HG03558 (cell line): ENCODE measurements around the gene PLXNB2.
"Not testable (repeated sequence)": the region's sequence is repeated elsewhere in the genome, so short reads cannot be mapped to it uniquely, and the experiment has no call there.

Experiments
- ATAC-seq: cut with Tn5 transposase; IDR thresholded peaks from one replicate; pipeline ENCODE4 v1.9.1; 2021; ENCODE audit warnings: moderate number of reproducible peaks; ENCODE audit not compliant: unreplicated experiment; ENCODE audit errors: extremely low read depth

The PLXNB2 gene

DNA sequence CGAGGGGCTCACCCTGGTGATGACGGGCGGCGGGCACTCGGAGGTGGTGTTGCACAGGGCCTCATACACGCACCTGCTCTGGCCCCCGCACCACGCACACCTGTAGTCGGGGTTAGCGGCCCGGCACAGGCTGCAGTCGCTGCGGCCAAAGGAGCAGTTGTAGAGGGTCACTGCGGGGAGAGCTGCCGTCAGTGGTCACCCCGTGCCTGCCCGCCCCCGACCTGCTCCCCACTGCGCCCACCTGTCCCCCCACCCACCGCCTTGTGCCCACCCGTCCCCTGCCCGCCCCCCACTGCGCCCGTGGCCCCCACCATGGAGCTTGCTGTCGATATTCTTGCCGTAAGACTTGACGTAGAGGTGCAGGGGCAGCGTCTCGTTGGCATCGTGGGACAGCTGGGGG is 23.6 kb downstream of the PLXNB2 start:
- no peak for ATAC-seq

DNA sequence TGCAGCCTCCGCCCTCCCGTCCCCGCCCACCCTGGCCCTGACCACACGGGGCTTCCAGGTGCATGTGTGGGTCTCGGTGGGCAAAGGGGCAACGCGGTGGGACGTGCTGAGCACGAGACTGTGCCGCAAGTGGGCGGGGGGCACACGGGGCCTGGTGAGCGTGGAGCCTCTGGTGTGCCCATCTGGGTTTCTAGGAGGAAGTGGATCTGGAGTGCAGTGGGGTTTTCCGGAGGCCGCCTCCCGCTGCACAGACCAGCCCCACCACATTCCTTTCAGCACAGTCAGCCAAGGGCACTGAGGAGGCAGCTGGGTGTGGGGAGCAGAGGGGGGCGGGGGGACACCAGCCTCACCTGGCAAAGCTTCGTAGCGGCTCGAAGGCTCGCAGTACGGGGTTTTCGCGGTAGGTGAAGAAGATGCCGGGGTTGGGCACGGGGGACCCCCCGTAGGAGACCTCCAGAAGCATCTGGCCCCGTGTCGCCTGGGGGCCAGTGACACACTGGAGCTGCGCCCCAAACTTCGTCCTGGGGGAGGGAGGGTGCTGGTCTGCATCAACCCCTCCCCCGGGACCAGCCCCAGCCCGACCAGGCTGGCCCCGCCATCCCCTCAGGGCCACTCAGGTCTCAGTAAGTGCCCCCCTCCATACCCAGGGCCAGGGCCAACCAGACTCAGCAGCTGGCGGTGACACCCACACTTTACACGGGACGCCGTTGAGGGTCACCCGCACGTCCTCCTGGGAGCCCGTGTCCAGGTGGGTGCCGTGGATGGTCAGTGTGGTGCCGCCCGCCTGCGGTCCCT is 24.9 kb downstream of the PLXNB2 start:
- no peak for ATAC-seq

DNA sequence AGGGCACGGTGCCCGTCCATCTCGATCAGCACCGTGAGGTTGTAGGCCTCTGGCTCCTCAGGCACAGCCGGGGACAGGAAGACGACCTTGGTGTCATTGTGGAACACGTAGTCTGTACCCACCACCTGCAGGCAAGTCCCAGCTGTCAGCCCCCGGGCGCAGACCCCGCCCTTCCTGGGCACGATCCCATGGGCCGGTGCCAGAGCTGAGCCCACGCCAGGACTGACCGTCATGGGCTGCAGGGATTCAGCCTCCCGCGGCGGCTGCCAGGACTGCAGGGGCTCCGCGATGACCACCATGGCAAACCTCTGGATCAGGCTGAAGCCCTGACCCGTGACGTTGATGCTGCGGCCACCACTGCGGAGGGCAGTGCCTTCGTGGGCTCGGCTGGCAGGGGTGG is 25.5 kb downstream of the PLXNB2 start:
- no peak for ATAC-seq

DNA sequence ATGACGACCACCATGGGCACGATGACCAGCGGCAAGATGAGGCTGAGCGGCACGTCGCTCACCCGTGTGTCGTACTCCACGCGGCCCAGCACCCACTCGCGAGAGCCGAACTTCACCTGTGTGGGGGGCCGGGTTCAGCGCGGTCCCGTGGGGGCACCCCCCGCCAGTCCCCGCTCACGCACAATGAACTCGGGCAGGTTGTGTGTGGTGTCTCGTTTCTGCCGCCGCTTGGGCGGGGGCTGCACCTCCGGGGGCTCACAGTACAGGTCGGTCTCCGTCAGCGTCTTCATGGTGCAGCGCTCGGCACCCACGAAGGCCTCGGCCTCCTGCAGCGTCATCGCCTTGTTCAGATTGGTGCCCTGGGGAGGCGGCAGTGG is 26.1 kb downstream of the PLXNB2 start:
- no peak for ATAC-seq

DNA sequence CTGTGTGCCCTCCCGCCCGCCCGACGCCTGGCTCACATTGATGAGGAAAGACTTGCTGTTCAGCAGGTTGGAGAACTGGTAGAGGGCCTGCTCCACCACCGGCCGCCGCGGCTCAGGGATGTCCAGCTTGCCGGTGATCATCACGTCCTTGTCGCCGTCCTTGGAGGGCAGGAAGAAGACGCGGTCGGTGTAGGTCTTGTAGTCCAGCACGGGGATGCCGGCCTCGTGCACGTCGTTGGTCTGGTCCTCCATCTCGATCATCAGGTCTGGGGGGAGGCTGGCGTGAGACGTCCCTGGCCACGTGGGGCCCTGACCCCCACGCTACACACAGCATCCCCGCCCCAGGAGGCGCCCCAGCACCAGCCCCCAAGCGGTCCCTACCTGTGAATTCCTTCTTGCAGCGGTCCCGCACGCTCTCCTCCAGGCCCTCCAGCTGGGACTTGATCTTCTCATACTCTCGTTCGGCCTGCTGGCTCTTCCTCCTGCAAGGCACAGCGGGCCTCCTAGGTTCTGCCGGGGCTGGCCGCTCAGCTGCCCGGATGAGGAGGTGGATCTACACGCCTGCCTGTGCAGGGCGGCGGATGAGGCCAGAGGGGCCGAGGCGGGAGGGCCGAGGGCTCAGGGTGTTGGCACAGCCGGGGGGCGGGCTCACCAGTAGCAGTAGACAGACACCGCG is 26.6 kb downstream of the PLXNB2 start:
- no peak for ATAC-seq

DNA sequence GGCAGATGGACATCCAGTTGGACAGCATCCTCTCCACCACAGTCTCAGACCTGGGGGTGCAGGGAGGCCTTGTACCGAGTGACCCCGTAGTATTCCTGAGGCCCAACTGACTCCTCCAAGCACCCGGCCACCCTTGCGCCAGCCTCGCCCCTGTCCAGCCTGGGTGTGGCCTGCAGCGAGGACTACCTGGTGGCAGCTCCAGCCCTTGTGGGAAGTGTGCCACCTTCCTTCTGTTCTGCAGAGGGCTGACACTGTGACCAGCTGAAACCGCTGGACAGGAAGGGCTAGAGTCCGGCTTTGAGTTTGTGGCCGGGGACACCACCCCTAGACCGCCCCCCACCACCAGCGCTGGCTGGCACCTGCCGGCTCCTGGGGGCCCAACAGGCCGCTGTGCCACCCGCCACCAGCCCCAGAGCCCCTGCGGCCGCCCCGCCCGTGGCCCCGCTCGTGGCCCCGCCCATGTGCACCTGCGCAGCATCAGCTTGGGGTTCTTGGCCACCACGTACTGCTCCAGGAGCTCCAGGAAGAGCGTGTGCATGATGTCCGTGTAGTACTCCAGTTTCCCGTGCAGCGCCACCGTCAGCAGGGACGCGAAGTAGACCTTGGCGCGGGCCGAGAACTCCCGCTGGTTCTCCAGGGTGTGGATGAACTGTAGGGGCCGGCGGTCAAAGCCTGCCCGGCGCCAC is 27.3 kb downstream of the PLXNB2 start:
- no peak for ATAC-seq

DNA sequence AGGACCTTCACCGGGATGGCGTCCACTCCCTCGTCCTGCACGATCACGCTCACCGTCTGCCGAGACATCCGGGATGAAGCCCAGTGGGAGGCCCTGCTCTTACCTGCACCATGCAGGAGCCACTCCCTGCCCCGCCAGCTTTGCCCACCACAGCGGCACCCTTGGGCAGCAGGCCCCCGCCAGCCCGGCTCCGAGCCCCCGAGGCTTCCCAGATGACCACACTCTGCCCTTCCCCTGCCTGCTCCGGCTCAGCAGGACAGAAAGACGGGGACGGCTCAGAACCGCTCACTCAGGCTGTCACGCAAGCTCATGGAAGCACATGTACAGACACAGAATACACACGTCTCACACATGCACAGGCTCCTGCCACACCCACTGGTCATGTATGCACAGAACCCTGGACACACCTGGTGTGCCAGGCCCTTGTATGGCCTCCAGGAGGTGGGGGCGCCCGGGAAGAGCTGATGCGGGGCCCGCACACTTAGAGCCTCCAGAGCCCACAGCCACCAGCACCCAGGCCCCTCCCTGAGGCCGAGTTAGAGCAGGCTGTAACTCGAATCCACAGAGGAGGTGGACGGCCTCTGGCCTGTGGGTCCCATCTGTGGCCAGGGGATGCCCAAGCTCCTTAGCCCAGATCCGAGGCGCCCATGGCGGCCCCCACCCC is 28.4 kb downstream of the PLXNB2 start:
- no peak for ATAC-seq

DNA sequence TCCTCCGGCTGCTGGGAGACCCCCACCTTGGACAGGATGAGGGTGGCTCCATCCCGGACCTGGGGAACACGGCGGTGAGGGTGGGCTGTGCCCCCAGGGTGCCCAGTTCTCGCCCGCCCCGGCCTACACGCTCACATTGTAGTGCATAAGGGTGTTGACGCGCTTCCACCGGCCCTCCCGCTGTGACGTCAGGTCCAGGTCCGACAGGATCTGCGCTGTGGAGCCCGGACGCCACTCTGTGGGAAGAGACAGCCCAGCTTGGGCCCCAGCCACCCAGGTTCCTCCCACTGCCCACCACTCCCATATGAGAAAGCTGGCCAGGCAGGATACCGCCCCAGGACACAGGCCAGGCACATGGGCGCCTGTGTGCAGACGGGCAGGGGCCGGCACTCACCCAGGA is 29.0 kb downstream of the PLXNB2 start:
- ATAC-seq, result no peak

DNA sequence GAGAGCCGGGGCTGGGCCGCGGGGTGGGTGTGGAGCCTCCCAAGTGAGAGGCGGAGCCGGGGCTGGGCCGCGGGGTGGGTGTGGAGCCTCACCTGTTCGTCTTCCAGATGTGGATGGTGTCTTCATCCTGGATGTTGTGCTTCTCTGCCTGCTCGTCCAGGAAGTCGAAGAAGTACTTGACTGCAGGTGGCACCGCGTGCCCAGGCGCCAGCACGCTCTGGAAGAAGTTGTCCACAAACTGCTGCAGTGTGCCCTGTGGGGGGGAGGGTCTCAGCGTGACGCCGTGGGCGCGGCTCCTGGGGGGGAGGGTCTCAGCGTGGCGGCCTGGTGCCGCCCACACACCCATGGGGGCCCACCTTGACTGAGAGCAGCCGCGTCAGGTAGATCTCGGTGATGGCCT is 29.7 kb downstream of the PLXNB2 start:
- no peak for ATAC-seq

DNA sequence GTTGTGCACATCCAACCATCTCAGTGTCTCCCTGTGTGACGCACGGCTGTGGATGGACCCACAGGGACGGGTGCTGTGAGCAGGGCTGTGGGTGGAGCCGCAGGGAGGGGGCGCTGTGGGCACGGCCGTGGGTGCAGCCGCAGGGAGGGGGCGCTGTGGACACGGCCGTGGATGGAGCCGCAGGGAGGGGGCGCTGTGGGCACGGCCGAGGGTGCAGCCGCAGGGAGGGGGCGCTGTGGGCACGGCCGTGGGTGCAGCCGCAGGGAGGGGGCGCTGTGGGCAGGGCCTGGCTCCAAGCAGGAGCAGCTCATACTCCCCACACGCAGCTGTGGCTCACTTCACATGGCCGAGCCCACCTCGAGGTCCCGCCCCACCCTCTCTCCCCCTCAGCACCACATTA is 31.3 kb downstream of the PLXNB2 start:
- ATAC-seq, result no peak

DNA sequence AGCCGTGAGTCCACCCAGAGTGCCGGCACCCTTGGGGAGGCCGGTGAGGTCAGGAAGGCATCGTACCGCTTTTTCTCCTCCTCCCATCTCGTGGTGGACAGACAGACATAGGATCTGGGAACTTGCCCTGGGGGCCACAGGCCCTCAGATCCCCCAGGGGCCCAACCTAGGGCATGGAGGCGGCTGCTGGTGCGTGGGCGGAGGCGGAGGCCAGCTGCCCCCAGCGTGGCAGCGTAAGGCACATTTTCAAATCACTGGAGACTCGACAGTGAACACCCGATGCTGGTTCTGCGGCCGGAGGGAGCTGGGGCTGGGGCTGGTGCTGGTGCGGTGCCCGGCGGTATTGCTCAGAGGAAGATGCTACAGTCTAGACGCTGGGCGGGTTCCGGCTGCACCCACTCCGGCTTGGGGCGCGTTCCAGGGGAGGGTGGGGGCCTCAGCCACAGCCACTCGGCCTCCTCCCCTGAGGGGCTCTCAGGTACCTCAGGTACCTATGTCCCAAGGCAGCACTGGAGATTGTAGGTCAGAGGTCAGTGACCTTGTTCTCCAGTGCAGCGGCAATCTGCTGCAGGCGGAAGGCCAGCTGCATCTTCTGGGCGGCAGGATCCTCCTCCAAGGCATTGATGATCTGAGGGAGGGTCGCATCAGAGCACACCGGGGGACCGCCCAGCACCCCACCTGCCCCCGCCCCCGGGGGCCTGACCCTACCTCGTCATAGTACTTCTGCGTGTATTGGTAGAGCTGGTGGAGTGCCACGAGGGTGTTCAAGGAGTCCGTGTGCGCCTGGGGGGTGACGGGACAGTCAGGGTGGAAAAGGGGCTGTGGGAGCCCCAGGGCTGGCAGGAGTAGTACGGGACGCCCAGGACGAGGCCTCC is 32.0 kb downstream of the PLXNB2 start:
- no peak for ATAC-seq

DNA sequence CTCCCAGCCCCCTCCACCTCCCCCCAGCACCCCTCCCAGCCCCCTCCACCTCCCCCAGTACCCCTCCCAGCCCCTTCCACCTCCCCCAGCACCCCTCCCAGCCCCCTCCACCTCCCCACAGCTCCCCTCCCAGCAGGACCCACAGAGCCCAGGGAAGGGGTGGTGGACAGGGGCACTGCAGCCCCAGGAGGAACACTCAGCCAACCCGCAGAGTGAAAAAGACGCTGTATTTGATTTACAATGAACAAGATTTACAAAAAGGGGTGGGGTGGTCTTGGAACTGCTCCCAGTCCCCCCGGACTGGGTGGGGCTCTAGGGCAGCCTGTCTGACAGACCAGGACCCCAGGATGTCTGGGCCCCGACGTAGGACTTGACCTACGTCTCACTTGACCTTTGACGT is 32.7 kb downstream of the PLXNB2 start:
- ATAC-seq, result no peak

DNA sequence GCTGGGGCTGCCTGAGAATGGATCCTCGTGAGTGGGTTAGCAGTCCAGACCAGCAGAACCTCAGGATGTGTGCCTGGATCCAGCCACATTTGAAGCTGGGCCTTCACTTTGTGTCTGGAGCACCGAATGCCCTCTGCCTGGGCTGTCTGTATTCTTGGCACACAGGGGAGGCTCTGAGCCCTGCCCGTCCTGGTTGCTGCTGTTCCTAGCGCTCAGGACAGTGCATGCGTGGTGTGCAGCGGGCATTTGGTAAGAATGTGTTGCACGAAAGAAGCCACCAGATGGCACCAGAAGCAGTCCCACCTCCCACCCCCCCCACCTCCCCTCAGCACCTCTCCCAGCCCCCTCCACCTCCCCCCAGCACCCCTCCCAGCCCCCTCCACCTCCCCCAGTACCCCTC is 33.1 kb downstream of the PLXNB2 start:
- ATAC-seq, result no peak

DNA sequence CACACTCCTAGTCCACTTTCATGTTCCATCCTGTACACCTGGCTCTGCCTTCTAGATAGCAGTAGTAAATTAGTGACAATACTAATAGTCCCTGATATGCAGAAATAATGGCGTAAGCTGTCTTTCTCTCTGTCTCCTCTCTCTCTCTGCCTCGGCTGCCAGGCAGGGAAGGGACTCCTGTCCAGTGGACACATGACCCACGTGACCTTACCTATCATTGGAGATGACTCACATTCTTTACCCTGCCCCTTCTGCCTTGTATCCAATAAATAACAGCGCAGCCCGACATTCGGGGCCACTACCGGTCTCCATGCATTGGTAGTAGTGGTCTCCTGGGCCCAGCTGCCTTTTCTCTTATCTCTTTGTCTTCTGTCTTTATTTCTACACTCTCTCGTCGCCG is 33.7 kb downstream of the PLXNB2 start:
- ATAC-seq, result not testable (repeated sequence)

DNA sequence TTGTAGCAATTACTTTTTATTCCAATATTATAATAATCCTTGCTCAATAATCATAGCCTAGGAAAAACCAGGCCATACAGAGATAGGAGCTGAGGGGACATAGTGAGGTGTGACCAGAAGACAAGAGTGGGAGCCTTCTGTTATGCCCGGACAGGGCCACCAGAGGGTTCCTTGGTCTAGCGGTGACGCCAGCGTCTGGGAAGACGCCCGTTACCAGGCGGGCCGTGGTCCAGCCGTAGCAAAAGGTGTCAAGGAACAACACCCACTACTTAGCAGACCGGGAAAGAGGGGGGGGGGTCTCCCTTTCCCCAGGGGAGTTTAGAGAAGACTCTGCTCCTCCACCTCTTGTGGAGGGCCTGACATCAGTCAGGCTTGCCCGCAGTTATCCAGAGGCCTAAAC is 34.1 kb downstream of the PLXNB2 start:
- ATAC-seq, result not testable (repeated sequence)

DNA sequence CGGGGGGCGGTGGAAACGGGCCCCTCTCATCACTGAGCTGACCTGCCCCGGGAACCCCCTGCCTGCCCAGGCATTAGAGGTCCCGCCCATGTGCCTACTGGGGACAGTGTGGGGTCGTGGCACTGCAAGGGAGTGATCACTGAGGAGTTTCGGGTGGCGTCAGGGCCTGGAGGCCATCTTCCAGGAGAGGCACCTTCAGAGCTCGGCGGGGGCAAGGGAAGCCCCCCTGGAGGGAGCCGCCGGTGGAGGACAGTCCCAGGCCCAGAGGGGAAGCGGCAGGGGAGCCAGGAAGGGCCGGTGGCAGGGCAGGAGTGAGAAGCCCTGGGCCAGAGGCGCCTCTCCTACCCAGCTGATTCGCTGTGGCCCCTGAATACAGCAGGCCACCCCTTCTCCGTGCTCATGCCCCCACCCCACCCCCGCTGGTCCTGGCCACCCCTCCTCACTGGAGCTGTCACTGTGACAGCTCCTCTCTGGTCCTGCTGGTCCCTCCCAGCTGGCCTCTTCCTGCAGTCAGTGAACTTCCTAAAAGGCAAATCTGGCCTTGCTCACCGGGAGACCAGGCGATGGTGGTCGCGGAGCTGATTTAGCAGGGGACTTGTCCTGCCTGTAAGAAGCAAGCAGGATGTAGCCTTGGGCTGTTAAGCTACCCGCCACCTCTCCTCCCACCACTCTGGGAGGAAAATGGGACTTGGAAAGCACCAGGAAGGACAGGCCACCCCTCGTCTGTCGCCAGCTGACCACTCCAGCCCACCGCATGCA is 35.2 kb downstream of the PLXNB2 start:
- ATAC-seq, result no peak

DNA sequence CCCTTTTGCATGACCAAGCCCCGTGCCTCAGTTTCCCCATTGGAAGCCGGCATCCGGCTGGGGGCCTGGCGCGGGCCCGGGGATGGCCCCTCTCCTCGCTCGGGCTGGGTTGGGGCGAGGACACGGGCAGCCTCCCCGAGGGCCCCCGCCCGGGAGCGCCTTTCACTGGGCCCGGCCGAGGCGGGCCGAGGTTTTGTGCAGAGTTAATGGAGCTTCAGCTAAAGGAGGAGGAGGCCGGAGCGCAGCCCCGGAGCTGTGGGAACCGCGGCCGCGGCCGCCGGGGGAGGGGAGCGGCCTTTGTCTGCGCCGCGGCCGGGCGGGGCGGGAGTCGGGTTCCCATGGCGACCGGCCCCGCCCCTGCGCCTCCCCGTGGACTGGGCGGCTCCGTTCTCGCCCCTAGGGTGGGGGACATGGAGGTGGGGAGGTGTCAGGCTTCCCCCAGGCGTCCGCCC is 35.9 kb downstream of the PLXNB2 start:
- ATAC-seq, result no peak

DNA sequence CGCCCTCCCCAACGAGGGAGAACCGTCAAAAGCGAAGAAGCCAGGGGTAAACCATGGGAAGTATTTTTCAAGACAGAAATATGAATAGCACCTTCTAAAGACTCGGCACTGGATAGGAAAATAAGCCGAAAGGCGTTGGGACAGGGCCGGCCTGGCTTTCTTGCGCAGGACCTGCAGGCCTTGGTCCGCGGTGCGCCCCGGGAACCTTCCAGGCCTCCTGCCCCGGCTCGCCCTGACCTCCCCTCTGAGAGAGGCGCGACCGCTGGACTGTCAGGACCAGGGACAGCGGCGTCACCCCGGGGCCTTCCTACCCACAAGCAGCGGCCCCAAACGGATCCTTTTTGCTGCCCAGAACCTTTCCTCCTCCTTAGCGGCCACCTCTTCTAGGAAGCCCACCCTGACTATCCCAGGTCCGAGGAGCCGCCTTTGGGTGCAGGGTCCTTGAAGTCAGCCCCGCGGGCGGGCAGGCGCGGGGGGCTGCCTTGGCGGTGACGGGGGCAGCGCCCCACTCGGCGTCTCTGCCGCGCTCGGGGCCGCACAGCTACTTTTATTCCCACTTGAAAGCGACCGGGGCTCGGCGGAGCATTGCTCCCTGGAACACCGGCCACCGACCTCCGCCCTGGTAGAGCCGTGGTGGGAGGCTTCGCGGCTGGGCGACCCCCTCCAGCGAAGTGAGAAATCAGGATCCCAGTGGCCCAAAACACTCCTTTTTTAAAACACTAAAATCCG is 36.6 kb downstream of the PLXNB2 start:
- no peak for ATAC-seq
